EH (cell line): Measurements from ENCODE around the gene ARMC3.

Experiments
- DNase-seq: peaks from one replicate; pipeline ENCODE4 v3.0.0-alpha.2; 2015; ENCODE audit warnings: low read depth

The ARMC3 gene

GRCh38 chr10:23075672-23076071, 147.8 kb downstream of the ARMC3 start:
- DNase-seq = no peak

GRCh38 chr10:23078114-23078513, 150.3 kb downstream of the ARMC3 start:
- DNase-seq = no peak

GRCh38 chr10:23079700-23080099, 151.8 kb downstream of the ARMC3 start:
- no peak for DNase-seq

GRCh38 chr10:23080262-23080661, 152.4 kb downstream of the ARMC3 start:
- DNase-seq = no peak

GRCh38 chr10:23081221-23081750, 153.4 kb downstream of the ARMC3 start:
- peak; percentile 9 for DNase-seq

GRCh38 chr10:23081891-23082290, 154.0 kb downstream of the ARMC3 start:
- DNase-seq = peak; percentile 19
